22Rv1 (cell line): ENCODE results near the gene NHEJ1.

Experiments
- ZFX ChIP-seq: fragments of 450-650 bp; IDR thresholded peaks from 2 replicates; pipeline ENCODE4 v1.6.1; 2017; ENCODE audit warnings: antibody characterized with exemption, borderline replicate concordance
- TF ChIP-seq, protein P1 (sequence below): fragments of 450-650 bp; IDR thresholded peaks from 2 replicates; pipeline ENCODE4 v1.5.1; 2017; ENCODE audit warnings: mild to moderate bottlenecking

- TF ChIP-seq, protein P1, sequence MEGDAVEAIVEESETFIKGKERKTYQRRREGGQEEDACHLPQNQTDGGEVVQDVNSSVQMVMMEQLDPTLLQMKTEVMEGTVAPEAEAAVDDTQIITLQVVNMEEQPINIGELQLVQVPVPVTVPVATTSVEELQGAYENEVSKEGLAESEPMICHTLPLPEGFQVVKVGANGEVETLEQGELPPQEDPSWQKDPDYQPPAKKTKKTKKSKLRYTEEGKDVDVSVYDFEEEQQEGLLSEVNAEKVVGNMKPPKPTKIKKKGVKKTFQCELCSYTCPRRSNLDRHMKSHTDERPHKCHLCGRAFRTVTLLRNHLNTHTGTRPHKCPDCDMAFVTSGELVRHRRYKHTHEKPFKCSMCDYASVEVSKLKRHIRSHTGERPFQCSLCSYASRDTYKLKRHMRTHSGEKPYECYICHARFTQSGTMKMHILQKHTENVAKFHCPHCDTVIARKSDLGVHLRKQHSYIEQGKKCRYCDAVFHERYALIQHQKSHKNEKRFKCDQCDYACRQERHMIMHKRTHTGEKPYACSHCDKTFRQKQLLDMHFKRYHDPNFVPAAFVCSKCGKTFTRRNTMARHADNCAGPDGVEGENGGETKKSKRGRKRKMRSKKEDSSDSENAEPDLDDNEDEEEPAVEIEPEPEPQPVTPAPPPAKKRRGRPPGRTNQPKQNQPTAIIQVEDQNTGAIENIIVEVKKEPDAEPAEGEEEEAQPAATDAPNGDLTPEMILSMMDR, result no peak
- no peak for TF ChIP-seq ZFX
These were observed 36.1 kb downstream of the NHEJ1 start for GRCh38 chr2:219124381-219125110.
